SK-N-SH (cell line): ENCODE measurements around the gene MVB12B.

Experiments
- CTCF ChIP-seq: fragments of 200-600 bp; sonication (generic); IDR thresholded peaks from 2 replicates; pipeline ENCODE4 v1.6.1; 2017; ENCODE audit warnings: antibody characterized with exemption, mild to moderate bottlenecking, moderate library complexity
- ELF1 ChIP-seq: IDR thresholded peaks from 2 replicates; pipeline ENCODE4 v1.4.0; 2012
- EP300 ChIP-seq, 2 experiments: IDR thresholded peaks; 2 replicates each; pipeline versions ENCODE4 v1.4.0 to v1.6.1; 2012; ENCODE audit warnings: borderline replicate concordance in 1 of 2, low read depth in 1 of 2, low read length in 1 of 2
- FOXJ3 ChIP-seq: sonication (generic); formaldehyde crosslinking; IDR thresholded peaks from 2 replicates; pipeline ENCODE4 v1.5.1; 2020; ENCODE audit warnings: mild to moderate bottlenecking, missing genetic modification reagents
- REST ChIP-seq: IDR thresholded peaks from 2 replicates; pipeline ENCODE4 v1.6.1; 2012; ENCODE audit warnings: mild to moderate bottlenecking, low read depth, low read length, moderate library complexity
- USF2 ChIP-seq: fragments of 150-350 bp; IDR thresholded peaks from 2 replicates; pipeline ENCODE4 v1.6.1; 2017; ENCODE audit warnings: antibody characterized with exemption, low read length, low read depth, borderline replicate concordance

GRCh38 chr9:126374366-126374781, 47.7 kb downstream of the MVB12B start:
- TF ChIP-seq EP300 (IDR thresholded peaks at IDR 0.05; ENCODE audit: borderline replicate concordance in 1 of 2, low read depth in 1 of 2, low read length in 1 of 2), result no peak
- TF ChIP-seq CTCF, result no peak
- TF ChIP-seq FOXJ3 (CRISPR knock-in tag), result no peak
- no peak for TF ChIP-seq REST
- TF ChIP-seq USF2, result no peak
- no peak for TF ChIP-seq ELF1
